K562 (cell line): ENCODE data around the gene CNRIP1. TPM values are rescaled to one million over a fixed set of nuclear protein-coding genes. Genes with fewer than 3 reads are reported as not detected.

Experiments used
- BDP1 ChIP-seq: IDR thresholded peaks from 3 replicates; pipeline ENCODE4 v1.6.1; 2011; ENCODE audit not compliant: insufficient read length, insufficient read depth
- CHCHD3 ChIP-seq: fragments of 250-450 bp; sonication (Bioruptor Pico); IDR thresholded peaks from 2 replicates; pipeline ENCODE4 v2.1.2; 2022; ENCODE audit warnings: mild to moderate bottlenecking
- CHD4 ChIP-seq: fragments of 200-600 bp; sonication (generic); IDR thresholded peaks from 3 replicates; pipeline ENCODE4 v1.6.1; 2012; ENCODE audit warnings: low read depth, mild to moderate bottlenecking, mixed read lengths, low read length, inconsistent platforms; ENCODE audit not compliant: insufficient read depth, insufficient replicate concordance, poor library complexity, severe bottlenecking
- ETV1 ChIP-seq: fragments of 450-650 bp; conservative IDR thresholded peaks from 2 replicates; pipeline ENCODE4 v1.6.1; 2016; ENCODE audit warnings: missing genetic modification characterization, control low read depth, low read depth, missing compliant biosample characterization
- FOXP1 ChIP-seq: sonication (generic); formaldehyde crosslinking; IDR thresholded peaks from 2 replicates; pipeline ENCODE4 v1.8.0; 2022; ENCODE audit warnings: mild to moderate bottlenecking, missing genetic modification reagents
- LCOR ChIP-seq: sonication (generic); formaldehyde crosslinking; IDR thresholded peaks from 2 replicates; pipeline ENCODE4 v1.8.0; 2022; ENCODE audit warnings: mild to moderate bottlenecking, missing genetic modification reagents
- MAFK ChIP-seq: IDR thresholded peaks from 2 replicates; pipeline ENCODE4 v1.6.1; 2011; ENCODE audit warnings: low read length, improper control_type of control experiment
- MYNN ChIP-seq, 2 experiments: sonication (generic); formaldehyde crosslinking in 1 of 2; IDR thresholded peaks; 2 replicates each; pipeline versions ENCODE4 v1.5.0 to v1.6.1; 2016 to 2020; ENCODE audit warnings: antibody characterized with exemption in 1 of 2, missing genetic modification reagents in 1 of 2
- NELFE ChIP-seq: IDR thresholded peaks from 2 replicates; pipeline ENCODE4 v1.6.1; 2011; ENCODE audit warnings: mild to moderate bottlenecking; ENCODE audit not compliant: insufficient read depth, insufficient read length
- POLR2B ChIP-seq: fragments of 450-650 bp; IDR thresholded peaks from 2 replicates; pipeline ENCODE4 v1.6.1; 2018; ENCODE audit warnings: low read depth; ENCODE audit not compliant: partially characterized antibody
- RBM14 ChIP-seq: fragments of 200-400 bp; formaldehyde crosslinking; IDR thresholded peaks from 2 replicates; pipeline ENCODE4 v1.6.1; 2018; ENCODE audit warnings: low read depth, mild to moderate bottlenecking, low read length, moderate library complexity, borderline replicate concordance; ENCODE audit not compliant: insufficient read depth
- TBL1XR1 ChIP-seq, 2 experiments: IDR thresholded peaks; 2 replicates each; pipeline ENCODE4 v1.6.1; 2012; ENCODE audit warnings: improper control_type of control experiment in 2 of 2, low read length in 2 of 2, mild to moderate bottlenecking in 1 of 2
- ZC3H8 ChIP-seq: fragments of 450-650 bp; IDR thresholded peaks from 2 replicates; pipeline ENCODE4 v1.6.1; 2017
- ZNF165 ChIP-seq: fragments of 250-450 bp; sonication (Bioruptor Pico); IDR thresholded peaks from 2 replicates; pipeline ENCODE4 v1.4.0; 2020; ENCODE audit warnings: borderline replicate concordance
- ZNF408 ChIP-seq: fragments of 250-450 bp; sonication (Bioruptor Pico); IDR thresholded peaks from 2 replicates; pipeline ENCODE4 v1.4.0; 2020; ENCODE audit warnings: low read depth, mild to moderate bottlenecking, moderate library complexity
- ZNF75A ChIP-seq: fragments of 450-650 bp; formaldehyde crosslinking; IDR thresholded peaks from 2 replicates; pipeline ENCODE4 v1.4.0; 2020; ENCODE audit warnings: mild to moderate bottlenecking
- polyA plus RNA-seq, 8 experiments: library from polyadenylated mRNA; depleted of rRNA in 4 of 8; stranded (reverse) in 5 of 8; unstranded in 3 of 8; fragments of >200 nt; fragmentation: Nextera tagmentation in 2 of 8; fragmentation: Illumina TruSeq in 1 of 8; extraction: Ambion mirVana in 2 of 8; extraction: Trizol in 1 of 8; gene quantifications; 2 replicates each; pipeline versions ENCODE4 v1.2.1 to v1.2.3, GENCODE V29; 2011 to 2014; ENCODE audit warnings: inconsistent platforms in 1 of 8, missing spikeins in 1 of 8
- total RNA-seq, 7 experiments: library from RNA; depleted of rRNA in 6 of 7; stranded (reverse); fragments of >200 nt in 6 of 7; fragmentation: Illumina TruSeq in 2 of 7; extraction: Trizol in 2 of 7; gene quantifications; 2 replicates each; pipeline versions ENCODE4 v1.2.1 to v1.2.3, GENCODE V29; 2011 to 2021; ENCODE audit warnings: low replicate concordance in 1 of 7
- TF ChIP-seq, protein P1 (sequence below): sonication (generic); formaldehyde crosslinking; IDR thresholded peaks from 2 replicates; pipeline ENCODE4 v1.8.0; 2022; ENCODE audit warnings: mild to moderate bottlenecking, missing genetic modification reagents, borderline replicate concordance
- TF ChIP-seq, protein P2 (sequence below): IDR thresholded peaks from 2 replicates; pipeline ENCODE4 v1.6.1; 2014; ENCODE audit warnings: antibody characterized with exemption
- TF ChIP-seq, protein P3 (sequence below): sonication (generic); formaldehyde crosslinking; IDR thresholded peaks from 2 replicates; pipeline ENCODE4 v1.8.1; 2023; ENCODE audit warnings: mild to moderate bottlenecking, missing genetic modification reagents
- TF ChIP-seq, protein P4 (sequence below): fragments of 450-650 bp; IDR thresholded peaks from 2 replicates; pipeline ENCODE4 v1.6.1; 2017; ENCODE audit warnings: mild to moderate bottlenecking, moderate library complexity
- TF ChIP-seq, protein P5 (sequence below): sonication (generic); formaldehyde crosslinking; IDR thresholded peaks from 2 replicates; pipeline ENCODE4 v1.8.0; 2023; ENCODE audit warnings: mild to moderate bottlenecking, missing genetic modification reagents

CNRIP1 gene
- total and polyA plus RNA-seq, 9 of the 15 experiments (the other 6 are each of a cell fraction or from before 2014, with no cell fraction given), result 0.59 to 2.1 (median 1.5) TPM

DNA sequence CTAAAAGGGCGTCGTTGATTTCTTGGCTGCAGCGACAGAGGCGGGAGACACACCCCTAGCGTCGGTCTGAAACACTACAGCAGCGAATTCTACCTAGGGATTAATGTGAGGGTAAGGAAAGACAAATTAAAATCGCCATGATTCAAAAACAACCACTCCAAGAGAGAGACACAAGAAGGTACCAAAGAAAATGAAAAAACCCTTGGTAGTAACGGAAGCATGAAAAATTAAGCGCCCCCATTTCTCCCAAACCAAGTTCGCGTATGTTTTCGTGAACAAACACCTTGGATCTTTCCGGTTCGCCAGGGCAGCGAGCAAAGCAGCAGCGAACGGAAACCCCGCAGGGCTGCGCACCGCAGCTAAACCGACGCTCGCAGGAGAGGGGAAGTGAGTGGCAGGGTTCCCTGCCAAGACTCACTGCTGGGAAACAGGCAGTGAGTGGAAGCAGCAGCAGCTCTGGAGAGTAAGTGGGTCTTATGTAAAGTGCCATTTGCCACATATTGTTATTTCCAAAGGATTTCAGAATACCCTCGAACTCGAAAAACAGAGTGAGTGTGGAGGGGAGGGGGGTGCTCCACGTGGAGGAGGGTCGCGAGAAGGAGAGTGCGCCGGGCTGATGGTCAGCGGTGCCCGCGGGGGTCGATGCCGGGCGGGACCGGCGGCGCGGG lies 68.4 kb downstream of the CNRIP1 start (continued):
- TF ChIP-seq, protein P1, sequence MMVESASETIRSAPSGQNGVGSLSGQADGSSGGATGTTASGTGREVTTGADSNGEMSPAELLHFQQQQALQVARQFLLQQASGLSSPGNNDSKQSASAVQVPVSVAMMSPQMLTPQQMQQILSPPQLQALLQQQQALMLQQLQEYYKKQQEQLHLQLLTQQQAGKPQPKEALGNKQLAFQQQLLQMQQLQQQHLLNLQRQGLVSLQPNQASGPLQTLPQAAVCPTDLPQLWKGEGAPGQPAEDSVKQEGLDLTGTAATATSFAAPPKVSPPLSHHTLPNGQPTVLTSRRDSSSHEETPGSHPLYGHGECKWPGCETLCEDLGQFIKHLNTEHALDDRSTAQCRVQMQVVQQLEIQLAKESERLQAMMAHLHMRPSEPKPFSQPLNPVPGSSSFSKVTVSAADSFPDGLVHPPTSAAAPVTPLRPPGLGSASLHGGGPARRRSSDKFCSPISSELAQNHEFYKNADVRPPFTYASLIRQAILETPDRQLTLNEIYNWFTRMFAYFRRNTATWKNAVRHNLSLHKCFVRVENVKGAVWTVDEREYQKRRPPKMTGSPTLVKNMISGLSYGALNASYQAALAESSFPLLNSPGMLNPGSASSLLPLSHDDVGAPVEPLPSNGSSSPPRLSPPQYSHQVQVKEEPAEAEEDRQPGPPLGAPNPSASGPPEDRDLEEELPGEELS, result no peak
- no peak for TF ChIP-seq CHD4
- no peak for TF ChIP-seq FOXP1 (CRISPR knock-in tag)
- 0 out of 4 replicates have a peak, but pooled peaks of 1 of the 2 experiments have one; percentile 13 for TF ChIP-seq TBL1XR1 (IDR thresholded peaks at IDR 0.05; ENCODE audit: low read length in 2 of 2)
- TF ChIP-seq, protein P2, sequence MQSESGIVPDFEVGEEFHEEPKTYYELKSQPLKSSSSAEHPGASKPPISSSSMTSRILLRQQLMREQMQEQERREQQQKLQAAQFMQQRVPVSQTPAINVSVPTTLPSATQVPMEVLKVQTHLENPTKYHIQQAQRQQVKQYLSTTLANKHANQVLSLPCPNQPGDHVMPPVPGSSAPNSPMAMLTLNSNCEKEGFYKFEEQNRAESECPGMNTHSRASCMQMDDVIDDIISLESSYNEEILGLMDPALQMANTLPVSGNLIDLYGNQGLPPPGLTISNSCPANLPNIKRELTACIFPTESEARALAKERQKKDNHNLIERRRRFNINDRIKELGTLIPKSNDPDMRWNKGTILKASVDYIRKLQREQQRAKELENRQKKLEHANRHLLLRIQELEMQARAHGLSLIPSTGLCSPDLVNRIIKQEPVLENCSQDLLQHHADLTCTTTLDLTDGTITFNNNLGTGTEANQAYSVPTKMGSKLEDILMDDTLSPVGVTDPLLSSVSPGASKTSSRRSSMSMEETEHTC, result no peak
- no peak for TF ChIP-seq LCOR (CRISPR knock-in tag)
- TF ChIP-seq, protein P3, sequence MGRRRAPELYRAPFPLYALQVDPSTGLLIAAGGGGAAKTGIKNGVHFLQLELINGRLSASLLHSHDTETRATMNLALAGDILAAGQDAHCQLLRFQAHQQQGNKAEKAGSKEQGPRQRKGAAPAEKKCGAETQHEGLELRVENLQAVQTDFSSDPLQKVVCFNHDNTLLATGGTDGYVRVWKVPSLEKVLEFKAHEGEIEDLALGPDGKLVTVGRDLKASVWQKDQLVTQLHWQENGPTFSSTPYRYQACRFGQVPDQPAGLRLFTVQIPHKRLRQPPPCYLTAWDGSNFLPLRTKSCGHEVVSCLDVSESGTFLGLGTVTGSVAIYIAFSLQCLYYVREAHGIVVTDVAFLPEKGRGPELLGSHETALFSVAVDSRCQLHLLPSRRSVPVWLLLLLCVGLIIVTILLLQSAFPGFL (CRISPR knock-in tag), result no peak
- TF ChIP-seq, protein P4, sequence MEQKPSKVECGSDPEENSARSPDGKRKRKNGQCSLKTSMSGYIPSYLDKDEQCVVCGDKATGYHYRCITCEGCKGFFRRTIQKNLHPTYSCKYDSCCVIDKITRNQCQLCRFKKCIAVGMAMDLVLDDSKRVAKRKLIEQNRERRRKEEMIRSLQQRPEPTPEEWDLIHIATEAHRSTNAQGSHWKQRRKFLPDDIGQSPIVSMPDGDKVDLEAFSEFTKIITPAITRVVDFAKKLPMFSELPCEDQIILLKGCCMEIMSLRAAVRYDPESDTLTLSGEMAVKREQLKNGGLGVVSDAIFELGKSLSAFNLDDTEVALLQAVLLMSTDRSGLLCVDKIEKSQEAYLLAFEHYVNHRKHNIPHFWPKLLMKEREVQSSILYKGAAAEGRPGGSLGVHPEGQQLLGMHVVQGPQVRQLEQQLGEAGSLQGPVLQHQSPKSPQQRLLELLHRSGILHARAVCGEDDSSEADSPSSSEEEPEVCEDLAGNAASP, result no peak
- TF ChIP-seq BDP1, result no peak
- TF ChIP-seq ZNF75A (CRISPR knock-in tag), result no peak
- TF ChIP-seq CHCHD3 (CRISPR knock-in tag), result no peak
- TF ChIP-seq, protein P5, sequence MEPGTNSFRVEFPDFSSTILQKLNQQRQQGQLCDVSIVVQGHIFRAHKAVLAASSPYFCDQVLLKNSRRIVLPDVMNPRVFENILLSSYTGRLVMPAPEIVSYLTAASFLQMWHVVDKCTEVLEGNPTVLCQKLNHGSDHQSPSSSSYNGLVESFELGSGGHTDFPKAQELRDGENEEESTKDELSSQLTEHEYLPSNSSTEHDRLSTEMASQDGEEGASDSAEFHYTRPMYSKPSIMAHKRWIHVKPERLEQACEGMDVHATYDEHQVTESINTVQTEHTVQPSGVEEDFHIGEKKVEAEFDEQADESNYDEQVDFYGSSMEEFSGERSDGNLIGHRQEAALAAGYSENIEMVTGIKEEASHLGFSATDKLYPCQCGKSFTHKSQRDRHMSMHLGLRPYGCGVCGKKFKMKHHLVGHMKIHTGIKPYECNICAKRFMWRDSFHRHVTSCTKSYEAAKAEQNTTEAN (CRISPR knock-in tag), result no peak
- TF ChIP-seq POLR2B, result no peak
- TF ChIP-seq MAFK, result no peak
- TF ChIP-seq ZNF408 (CRISPR knock-in tag), result no peak
- TF ChIP-seq RBM14, result no peak
- no peak for TF ChIP-seq ZNF165 (CRISPR knock-in tag)
- TF ChIP-seq ETV1, result peak; percentile 71
- TF ChIP-seq ZC3H8, result no peak
- TF ChIP-seq NELFE, result no peak
- no peak for TF ChIP-seq MYNN (IDR thresholded peaks at IDR 0.05)
- no peak for TF ChIP-seq MYNN (CRISPR knock-in tag; IDR thresholded peaks at IDR 0.05)
